Common myeloid progenitor, CD34-positive (primary cell): Measurements from ENCODE around the gene LRRN3.

ENCODE experiments used
- CTCF ChIA-PET: fragments of 350-600 bp; sonication (Branson Sonifier 250); formaldehyde crosslinking; loops from one replicate; lab custom pipeline; 2021; ENCODE audit warnings: antibody characterized with exemption; lab: Charles Lee
- POLR2A ChIA-PET: fragments of 350-600 bp; sonication (Branson Sonifier 250); formaldehyde crosslinking; loops from one replicate; lab custom pipeline; 2021; ENCODE audit warnings: antibody characterized with exemption; lab: Charles Lee
- DNase-seq, 3 donors: peaks; one replicate each; pipeline versions ENCODE4 v3.0.0 to v3.0.0-alpha.2; 2013
- H3K27ac ChIP-seq, 2 experiments: 1 replicate in 1 of 2; 2 replicates in 1 of 2; pipeline ENCODE4 v1.7.0; 2013; ENCODE audit warnings: inconsistent platforms in 2 of 2, low read length in 2 of 2, mild to moderate bottlenecking in 2 of 2, low read depth in 1 of 2, moderate library complexity in 1 of 2; ENCODE audit not compliant: severe bottlenecking in 2 of 2, insufficient read depth in 1 of 2, poor library complexity in 1 of 2
- H3K27me3 ChIP-seq, 5 experiments: replicated peaks in 2 of 5; 1 replicate in 3 of 5; 2 replicates in 2 of 5; pipeline versions ENCODE4 v1.6.1 to v1.7.0; 2013; ENCODE audit warnings: low read length in 4 of 5, mild to moderate bottlenecking in 2 of 5, moderate library complexity in 2 of 5, inconsistent platforms in 1 of 5; ENCODE audit not compliant: insufficient read depth in 5 of 5, control insufficient read depth in 4 of 5
- H3K36me3 ChIP-seq, 4 experiments: 1 replicate in 2 of 4; 2 replicates in 2 of 4; pipeline versions ENCODE4 v1.6.1 to v1.7.0; 2013; ENCODE audit warnings: low read length in 3 of 4, control low read depth in 1 of 4, mild to moderate bottlenecking in 1 of 4; ENCODE audit not compliant: control insufficient read depth in 4 of 4, insufficient read depth in 4 of 4
- H3K4me1 ChIP-seq, 4 experiments: 1 replicate in 3 of 4; 2 replicates in 1 of 4; pipeline versions ENCODE4 v1.6.1 to v1.7.1; 2013; ENCODE audit warnings: low read length in 3 of 4, mild to moderate bottlenecking in 3 of 4, control low read depth in 1 of 4, inconsistent platforms in 1 of 4, moderate library complexity in 1 of 4; ENCODE audit not compliant: control insufficient read depth in 4 of 4, insufficient read depth in 4 of 4; ENCODE audit errors: control extremely low read depth in 1 of 4
- H3K4me3 ChIP-seq, 7 experiments: 1 replicate in 4 of 7; 2 replicates in 3 of 7; pipeline versions ENCODE4 v1.5.1 to v1.7.0; 2013; ENCODE audit warnings: mild to moderate bottlenecking in 7 of 7, low read length in 6 of 7, moderate library complexity in 6 of 7, inconsistent platforms in 2 of 7, low read depth in 2 of 7, control low read depth in 1 of 7; ENCODE audit not compliant: insufficient read depth in 4 of 7, control insufficient read depth in 1 of 7; ENCODE audit errors: extremely low read depth in 1 of 7
- H3K9me3 ChIP-seq, 5 experiments: 1 replicate in 4 of 5; 2 replicates in 1 of 5; pipeline versions ENCODE4 v1.6.1 to v1.7.1; 2013; ENCODE audit warnings: low read length in 4 of 5, mild to moderate bottlenecking in 2 of 5, inconsistent platforms in 1 of 5, low read depth in 1 of 5, moderate library complexity in 1 of 5; ENCODE audit not compliant: control insufficient read depth in 4 of 5, insufficient read depth in 2 of 5; ENCODE audit errors: control extremely low read depth in 1 of 5
- WGBS: methylation state at CpG from one replicate; pipeline ENCODE4 v1.1.5; 2013; ENCODE audit not compliant: insufficient coverage; 5-methylcytosine and 5-hydroxymethylcytosine counted together

Gene LRRN3

GRCh38 chr7:111103136-111103535, 12.2 kb downstream of the LRRN3 start:
- CTCF ChIA-PET = no interaction called here
- no peaks in the 10 kb centered on the region for H3K4me1 ChIP-seq
- no peak overlapping the region for H3K4me3 ChIP-seq
- no peaks in the 10 kb centered on the region for H3K27me3 ChIP-seq
- no peaks in the 10 kb centered on the region for H3K36me3 ChIP-seq
- no peaks in the 10 kb centered on the region for H3K9me3 ChIP-seq
- no peak for DNase-seq
- POLR2A ChIA-PET = no interaction called here
- 100% methylated on average over 1 of the region's 4 CpGs for WGBS
- no peak overlapping the region for H3K27ac ChIP-seq

GRCh38 chr7:111103678-111104274, 12.8 kb downstream of the LRRN3 start:
- CTCF ChIA-PET = no interaction called here
- Histone ChIP-seq H3K27me3 (no peaks in the 10 kb centered on the region), H3K9me3 (no peaks in the 10 kb centered on the region), H3K36me3 (no peaks in the 10 kb centered on the region), H3K27ac (no peak overlapping the region), H3K4me3 (no peak overlapping the region), H3K4me1 (no peaks in the 10 kb centered on the region)
- WGBS = 100% methylated on average over 2 of the region's 4 CpGs
- POLR2A ChIA-PET = no interaction called here
- no peak for DNase-seq

GRCh38 chr7:111104710-111105109, 13.8 kb downstream of the LRRN3 start:
- ChIA-PET CTCF (interaction anchor here (0.6 kb wide), 1 partner anchor 607 kb away, joined by 3 read pairs; no protein-coding TSS in a partner anchor), POLR2A (no interaction called here)
- Histone ChIP-seq H3K4me3 (no peak overlapping the region), H3K27me3 (no peaks in the 10 kb centered on the region), H3K36me3 (no peaks in the 10 kb centered on the region), H3K4me1 (no peaks in the 10 kb centered on the region), H3K9me3 (no peaks in the 10 kb centered on the region), H3K27ac (no peak overlapping the region)
- no peak for DNase-seq
- no CpG with 5 or more reads among the region's 3 CpGs for WGBS

GRCh38 chr7:111105269-111105668, 14.3 kb downstream of the LRRN3 start:
- Histone ChIP-seq H3K27ac (no peak overlapping the region), H3K36me3 (no peaks in the 10 kb centered on the region), H3K4me1 (no peaks in the 10 kb centered on the region), H3K4me3 (no peak overlapping the region), H3K27me3 (no peaks in the 10 kb centered on the region), H3K9me3 (no peaks in the 10 kb centered on the region)
- POLR2A ChIA-PET = no interaction called here
- no peak for DNase-seq
- 100% methylated on average over 3 of the region's 3 CpGs for WGBS
- CTCF ChIA-PET = interaction anchor here (0.6 kb wide), 1 partner anchor 606 kb away, joined by 3 read pairs; no protein-coding TSS in a partner anchor

GRCh38 chr7:111107579-111107978, 16.7 kb downstream of the LRRN3 start:
- no peak for DNase-seq
- Histone ChIP-seq H3K27me3 (no peaks in the 10 kb centered on the region), H3K36me3 (no peaks in the 10 kb centered on the region), H3K4me3 (no peak overlapping the region), H3K27ac (no peak overlapping the region), H3K4me1 (no peaks in the 10 kb centered on the region), H3K9me3 (no peaks in the 10 kb centered on the region)
- 100% methylated on average over 1 of the region's 1 CpG for WGBS
- ChIA-PET POLR2A (no interaction called here), CTCF (interaction anchor here (0.9 to 1.5 kb wide), 3 partner anchors 9 to 16 kb away, joined by 3 read pairs; no protein-coding TSS in a partner anchor)

GRCh38 chr7:111108000-111108399, 17.1 kb downstream of the LRRN3 start:
- ChIA-PET CTCF (interaction anchor here (0.9 to 1.5 kb wide), 3 partner anchors 9 to 16 kb away, joined by 3 read pairs; no protein-coding TSS in a partner anchor), POLR2A (no interaction called here)
- Histone ChIP-seq H3K36me3 (no peaks in the 10 kb centered on the region), H3K27me3 (no peaks in the 10 kb centered on the region), H3K4me1 (no peaks in the 10 kb centered on the region), H3K9me3 (no peaks in the 10 kb centered on the region), H3K4me3 (no peak overlapping the region), H3K27ac (no peak overlapping the region)
- no CpG with 5 or more reads among the region's 1 CpG for WGBS
- DNase-seq = no peak

GRCh38 chr7:111108496-111108895, 17.6 kb downstream of the LRRN3 start:
- Histone ChIP-seq H3K27me3 (no peaks in the 10 kb centered on the region), H3K27ac (no peak overlapping the region), H3K4me1 (no peaks in the 10 kb centered on the region), H3K36me3 (no peaks in the 10 kb centered on the region), H3K9me3 (no peaks in the 10 kb centered on the region), H3K4me3 (no peak overlapping the region)
- ChIA-PET POLR2A (no interaction called here), CTCF (no interaction called here)
- DNase-seq = no peak
- no CpG with 5 or more reads among the region's 3 CpGs for WGBS
